Raji (cell line): ENCODE results near the gene RPS6KA2.

Source experiments
- POLR2A ChIP-seq: IDR thresholded peaks from 2 replicates; pipeline ENCODE4 v1.6.1; 2011; ENCODE audit warnings: low read depth, low read length, control low read depth; ENCODE audit not compliant: insufficient read depth

The RPS6KA2 gene

DNA sequence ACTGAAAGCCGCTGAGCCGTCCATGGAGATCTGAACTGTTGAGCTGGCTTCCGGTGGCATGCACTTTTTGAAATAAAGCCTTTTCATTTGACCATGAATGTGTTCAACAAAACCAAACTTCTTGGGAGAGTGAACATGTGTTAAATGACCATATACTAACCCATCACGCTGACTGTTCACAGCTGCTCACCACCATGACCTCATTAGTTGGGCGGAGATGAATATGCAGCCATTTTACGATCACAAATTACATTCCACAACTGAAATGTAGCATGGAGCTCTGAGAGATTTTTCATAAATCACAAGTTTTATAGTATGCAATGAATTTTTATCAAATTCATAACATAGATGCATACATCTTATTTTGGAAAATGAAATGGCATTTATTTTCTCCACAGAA is 44.8 kb downstream of the RPS6KA2 start:
- TF ChIP-seq POLR2A: no peak

DNA sequence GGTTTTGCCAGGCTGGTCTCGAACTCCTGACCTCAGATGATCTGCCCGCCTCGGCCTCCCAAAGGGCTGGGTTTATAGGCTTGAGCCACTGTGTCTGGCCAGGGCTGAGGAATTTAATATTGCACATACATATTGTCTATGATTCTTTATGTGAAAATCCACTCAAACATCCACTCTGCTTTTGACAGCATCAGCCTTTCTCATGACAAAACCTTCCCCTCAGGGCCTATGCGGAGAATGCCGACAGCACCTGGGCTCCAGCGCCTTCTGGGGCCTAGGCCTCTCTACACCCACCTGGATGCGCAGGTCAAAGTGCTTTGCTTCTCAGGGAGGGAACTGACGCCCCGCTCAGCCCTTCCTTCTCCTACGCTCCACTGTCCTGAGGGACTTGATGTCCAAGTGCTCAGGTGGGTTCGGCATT is 46.0 kb downstream of the RPS6KA2 start:
- TF ChIP-seq POLR2A: no peak

DNA sequence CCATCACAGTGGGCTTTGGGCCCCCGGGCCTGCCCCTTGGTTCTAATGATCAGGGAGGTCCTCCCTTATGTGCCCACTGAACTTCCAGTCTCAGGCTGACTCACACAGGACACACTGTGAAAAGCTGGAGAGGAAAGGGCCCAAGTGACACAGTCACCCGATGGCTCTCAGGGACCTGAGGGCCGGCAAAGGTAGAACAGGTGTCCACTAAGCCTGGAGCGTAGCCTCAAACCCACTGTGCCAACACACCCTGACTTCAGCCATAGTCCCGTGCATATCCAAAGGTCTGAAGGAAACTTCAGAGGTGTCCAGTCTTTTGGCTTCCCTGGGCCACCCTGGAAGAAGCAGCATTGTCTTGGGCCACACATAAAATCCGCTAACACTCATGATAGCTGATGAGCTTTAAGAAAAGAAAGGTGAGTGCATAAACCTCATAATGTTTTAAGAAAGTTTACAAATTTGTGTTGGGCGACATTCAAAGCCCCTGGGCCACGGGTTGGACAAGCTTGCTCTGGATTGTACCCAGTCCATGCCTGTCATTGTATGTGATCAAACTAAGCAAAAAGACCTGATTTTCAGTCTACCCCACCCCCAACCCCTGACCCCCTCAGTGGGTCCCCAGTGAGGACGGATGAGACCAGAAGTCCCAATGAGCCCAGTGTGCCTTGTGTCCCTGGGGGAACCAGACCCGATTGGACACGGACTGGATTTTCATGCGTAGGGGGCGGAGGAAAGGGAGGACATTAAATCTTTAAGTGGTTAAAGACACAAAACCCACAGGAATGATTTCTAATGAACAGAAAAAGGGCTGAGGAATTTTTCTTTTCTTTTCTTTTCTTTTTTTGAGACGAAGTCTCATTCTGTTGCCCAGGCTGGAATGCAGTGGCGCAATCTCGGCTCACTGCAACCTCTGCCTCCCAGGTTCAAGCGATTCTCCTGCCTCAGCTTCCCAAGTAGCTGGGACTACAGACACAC is 46.7 kb downstream of the RPS6KA2 start:
- TF ChIP-seq POLR2A: no peak

DNA sequence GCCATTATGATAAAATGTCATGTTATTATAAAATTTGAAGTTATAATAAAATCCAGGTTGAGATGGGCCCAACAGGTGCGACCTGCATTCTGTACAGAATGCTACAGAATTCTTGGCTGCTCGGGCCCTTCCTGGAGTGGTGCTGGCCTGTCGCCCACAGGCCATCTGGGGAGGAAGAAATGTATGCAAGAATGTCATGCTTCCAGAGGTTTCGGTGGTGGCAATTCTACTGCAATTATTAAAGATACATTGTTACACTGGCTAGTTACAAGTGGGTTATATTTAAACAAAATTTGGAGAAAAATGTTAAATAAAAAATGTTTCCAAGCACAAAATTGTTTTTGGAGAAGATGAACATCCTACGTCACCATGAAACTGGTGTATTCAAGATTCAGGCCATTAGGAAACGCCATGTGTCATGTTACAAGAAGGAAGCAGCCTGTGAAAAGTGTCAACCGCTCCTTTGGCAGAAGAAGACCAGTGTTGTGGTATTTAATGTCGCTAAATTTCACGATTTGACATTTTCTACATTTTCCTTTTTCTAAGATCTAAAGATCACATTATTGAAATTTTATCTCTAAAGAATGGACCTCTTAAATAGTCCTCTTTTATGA is 47.7 kb downstream of the RPS6KA2 start:
- TF ChIP-seq POLR2A: no peak

DNA sequence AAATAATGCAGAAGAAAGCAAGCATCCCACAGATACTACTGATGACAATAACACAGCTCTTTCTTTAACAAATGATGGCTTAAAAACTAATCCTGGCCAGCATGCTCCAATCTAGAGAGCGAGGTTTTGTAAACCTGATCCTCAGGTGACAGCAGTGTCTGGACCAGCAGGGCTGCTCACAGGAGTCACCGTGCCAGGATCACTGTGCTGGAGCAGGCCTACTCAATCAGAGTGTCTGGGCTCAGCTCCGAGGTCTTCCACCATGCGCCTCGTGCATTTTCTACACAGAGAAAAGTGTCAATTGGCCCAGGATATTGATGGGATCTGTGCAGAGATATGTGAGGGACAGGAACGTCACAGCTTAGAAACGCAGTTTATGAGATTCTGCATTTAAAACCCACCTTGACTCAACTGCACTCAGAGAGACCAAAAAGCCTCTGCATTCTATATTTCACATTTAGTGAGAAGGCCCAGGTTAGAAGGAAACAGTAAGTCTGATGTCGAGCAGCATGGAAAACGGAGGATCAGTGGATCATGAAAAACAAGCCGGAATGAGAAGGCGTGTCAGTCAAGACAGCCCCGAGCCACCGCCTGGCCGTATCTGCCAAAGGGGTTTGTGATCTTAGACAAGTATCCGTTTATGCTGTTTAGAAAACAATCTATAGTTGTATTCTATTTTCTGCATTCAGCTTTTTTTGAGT is 48.4 kb downstream of the RPS6KA2 start:
- TF ChIP-seq POLR2A: no peak

DNA sequence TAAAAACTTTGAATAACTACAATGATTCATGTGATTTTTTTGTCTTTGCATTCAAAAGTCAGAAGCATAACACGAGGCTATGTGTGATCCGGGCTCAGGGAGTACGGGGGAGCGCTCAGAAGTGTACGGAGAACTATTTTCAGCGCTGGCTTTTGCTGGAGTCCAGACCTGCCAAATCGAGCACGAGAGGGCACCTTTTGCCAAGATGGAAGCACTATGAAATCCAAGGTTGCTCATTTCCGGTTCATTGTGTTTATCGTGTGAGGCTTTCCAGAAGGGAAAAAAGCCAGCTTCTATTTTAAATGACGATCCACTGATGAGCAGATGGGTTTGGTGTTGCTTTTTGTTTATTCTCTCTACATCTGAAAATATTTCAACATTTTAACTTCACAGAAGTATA is 51.8 kb downstream of the RPS6KA2 start:
- no peak for TF ChIP-seq POLR2A

DNA sequence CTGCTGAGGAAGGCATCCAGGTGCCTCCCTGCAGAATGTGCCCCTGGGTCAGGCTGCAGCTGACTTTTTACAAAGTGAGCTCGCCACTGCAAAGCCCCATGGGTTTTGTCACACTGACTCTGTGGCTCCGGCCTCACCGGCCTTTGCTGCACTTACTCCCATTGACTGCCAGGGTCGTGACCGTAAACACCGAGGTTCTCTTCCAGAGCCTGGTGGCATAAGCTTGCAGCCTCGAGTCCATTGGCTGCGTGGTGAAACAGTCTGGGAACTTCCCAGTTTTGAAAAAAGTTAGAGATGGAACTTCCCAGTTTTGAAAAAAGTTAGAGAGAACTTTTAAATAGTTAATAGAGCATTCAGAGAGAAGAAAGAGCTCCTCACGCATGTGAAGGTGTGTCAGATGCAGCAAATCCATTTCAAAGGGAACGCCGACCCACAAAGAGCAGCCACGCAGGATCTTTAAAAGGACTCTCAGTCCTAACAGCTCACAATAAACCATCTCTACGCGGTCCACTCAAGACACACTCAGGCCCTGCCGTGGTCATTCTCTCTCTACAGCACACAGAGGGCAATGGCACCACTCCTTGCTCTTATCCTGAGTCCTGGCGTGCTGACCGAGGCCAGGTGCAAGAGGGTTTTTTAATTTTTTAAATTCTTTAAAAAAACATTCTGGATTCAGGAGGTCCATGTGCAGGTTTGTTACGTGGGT is 53.4 kb downstream of the RPS6KA2 start:
- no peak for TF ChIP-seq POLR2A

DNA sequence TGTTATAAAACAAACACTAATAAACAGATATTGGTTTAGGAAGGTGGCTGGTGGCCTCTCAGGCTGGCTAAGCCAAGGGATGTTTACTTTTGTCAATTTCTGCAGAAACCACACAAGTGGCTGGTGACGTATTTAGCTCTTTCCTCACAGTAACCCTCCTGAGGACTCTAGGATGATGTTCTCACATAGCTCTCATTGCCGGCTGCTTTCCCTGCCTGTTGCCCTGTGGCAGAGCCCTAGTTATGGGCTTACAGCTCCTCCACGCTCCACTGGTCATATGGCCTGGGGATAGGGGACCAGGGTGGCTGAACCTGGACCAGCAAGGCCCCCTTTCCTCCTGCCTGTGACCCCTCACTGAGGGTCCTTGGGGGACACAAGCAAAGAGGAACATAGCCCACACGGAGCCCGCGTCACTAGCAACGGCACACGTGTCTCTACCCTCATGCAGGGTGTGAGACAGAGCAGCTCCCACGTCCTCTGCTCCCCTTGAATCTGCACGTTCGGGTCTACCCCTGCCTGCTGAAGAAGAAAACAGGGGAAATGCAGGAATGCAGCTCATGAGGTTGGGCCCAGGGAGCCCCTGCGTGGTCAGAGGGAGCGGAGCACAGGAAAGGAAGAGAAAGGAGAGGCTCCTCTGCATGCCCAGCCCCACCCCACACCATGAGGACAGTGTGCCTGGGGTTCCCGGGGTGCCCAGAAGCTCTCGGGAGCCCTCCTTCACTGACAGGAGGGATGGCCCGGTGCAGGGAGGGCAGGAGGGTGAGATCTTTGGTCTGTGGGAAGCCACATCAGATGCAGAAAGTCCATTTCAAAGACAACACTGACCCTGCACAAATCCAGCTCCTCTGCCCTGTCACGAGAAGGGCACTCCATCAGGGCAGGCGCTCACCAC is 54.4 kb downstream of the RPS6KA2 start:
- TF ChIP-seq POLR2A: no peak

DNA sequence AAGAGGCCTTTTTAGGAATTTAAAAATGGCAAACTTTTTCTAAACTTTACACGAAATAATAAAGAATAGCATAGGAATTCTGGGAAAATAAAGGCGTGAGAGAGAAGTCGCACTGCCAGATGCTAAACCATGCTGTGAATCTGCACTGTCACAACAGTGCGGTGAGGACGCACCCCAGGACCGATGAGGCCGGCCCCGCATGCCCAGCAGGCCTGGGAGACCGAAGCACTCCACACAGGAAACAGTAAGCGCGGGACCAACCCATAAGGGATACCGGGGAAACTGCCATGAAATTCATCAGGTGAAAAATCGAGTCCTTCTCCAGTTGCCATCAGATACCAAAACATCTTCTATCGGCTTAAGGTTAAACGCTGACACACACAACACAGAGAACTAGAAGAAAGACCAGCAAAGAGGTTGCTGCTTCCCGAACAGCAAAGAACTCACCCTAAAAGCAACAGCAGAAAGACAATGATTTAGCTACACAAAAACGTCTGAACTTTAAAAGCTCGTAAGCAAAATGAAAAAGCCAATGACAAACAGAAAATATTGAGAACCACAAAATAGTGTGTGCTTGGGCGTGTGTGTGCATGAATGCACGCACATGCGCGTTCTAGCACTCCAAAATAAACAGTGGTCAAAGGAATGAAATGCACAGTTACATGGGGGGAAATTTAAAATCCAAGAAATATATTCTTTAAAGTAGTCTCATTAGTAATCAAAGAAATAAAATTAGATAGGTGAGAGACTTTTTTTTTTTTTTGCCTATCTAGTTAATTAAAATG is 55.9 kb downstream of the RPS6KA2 start:
- TF ChIP-seq POLR2A: no peak

DNA sequence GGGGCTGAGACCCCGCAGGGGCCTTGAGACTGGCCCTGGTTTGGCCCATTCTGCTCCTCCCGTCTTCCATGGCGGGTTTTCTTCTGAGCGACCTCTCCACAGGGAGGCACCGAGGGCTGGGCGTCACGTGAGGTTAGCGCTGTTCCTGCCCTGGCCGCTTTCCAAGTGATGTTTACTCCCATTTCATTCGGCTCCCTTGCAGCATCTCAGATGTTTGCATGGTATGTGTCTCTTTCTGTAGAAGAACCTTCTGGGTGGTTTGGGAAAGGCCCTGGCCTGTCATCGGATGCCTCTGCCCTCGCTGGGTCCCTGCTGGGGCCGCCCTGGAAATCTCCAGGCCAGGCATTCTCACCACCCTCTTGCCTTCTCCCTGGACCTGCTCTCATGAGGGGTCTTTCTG is 57.8 kb downstream of the RPS6KA2 start:
- no peak for TF ChIP-seq POLR2A

DNA sequence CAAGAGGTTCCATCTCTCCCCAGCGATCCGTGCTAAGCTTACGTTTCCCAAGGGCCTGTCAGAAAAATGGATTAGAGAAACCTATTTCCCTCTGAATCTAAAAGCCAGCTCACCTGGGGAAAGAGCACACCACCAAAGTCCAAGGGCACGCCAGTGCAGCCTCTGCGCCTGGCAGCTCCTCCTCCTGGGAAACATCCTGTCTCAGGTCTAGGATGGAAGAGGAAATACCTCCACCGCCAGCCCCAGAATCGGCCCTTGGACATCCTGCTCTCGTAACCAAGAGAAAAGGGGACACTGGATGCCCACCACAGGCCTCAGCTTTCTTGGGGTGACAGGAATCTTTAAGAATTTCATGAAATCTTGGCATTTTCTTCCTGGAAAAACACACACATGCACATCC is 59.2 kb downstream of the RPS6KA2 start:
- TF ChIP-seq POLR2A: no peak

DNA sequence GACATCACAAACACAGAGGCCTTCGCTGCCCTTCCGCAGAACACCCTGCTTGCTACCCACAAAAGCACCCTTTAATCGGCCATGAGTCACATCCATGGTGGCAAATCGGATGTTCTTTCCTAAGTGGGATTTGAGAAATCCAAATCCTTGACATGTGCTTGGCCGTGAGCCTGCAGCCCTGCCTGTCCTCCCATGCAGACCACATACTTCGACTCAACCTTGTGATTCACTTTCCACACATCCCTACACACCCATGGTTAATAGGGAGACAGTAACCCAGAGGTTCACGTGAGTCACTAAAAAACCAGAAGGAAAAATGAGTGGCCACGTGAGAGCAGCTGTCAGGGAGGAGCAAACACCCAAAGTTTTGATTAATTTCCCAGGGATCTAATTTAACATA is 59.9 kb downstream of the RPS6KA2 start:
- TF ChIP-seq POLR2A: no peak

DNA sequence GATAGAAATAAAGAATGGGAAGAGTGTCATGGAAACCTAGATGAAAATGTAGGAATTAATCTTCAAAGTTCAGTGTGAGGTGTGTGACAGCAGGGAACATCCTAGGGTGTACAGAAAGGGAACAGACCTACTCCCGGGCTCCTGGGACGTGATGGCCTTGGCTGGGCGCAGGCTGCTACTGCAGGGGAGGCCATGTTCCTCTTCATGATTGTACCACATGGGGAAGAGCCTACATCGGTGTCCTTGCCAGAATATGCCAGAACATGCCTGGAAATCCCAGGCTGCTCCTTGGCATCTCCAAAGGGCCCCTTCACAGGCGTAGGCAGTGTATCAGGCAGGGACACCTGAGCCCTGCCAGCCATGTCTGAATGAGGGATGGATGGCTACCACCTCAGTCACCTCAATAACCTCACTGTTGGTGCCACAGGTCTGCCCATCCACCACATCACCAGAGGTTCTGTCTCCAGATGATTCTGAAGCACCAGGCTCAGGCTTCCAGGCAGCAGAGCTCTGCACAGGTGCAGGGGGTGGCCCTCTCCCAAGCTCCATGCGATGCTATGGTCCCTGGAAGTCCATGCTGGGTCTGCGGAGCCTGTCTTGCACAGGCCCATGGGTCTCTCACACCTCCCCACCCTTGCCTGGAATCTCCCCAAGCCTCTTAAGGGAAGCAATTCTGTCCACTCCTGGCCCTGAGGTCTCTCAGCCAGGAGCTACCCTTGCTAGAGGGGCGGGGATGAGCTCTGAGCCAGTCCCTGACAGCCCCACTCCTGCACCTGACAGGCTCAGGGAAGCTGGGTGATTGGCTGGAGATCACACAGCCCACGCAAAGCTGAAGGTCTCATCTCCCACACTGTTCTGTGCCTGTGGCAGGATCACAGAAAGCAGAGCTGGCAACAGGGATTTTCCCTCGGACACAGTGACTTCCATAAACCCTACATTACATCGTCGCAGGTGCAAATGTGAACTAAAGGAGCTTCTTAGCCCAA is 60.7 kb downstream of the RPS6KA2 start:
- TF ChIP-seq POLR2A: no peak
